ENCODE data around the gene NTN5.

DNA sequence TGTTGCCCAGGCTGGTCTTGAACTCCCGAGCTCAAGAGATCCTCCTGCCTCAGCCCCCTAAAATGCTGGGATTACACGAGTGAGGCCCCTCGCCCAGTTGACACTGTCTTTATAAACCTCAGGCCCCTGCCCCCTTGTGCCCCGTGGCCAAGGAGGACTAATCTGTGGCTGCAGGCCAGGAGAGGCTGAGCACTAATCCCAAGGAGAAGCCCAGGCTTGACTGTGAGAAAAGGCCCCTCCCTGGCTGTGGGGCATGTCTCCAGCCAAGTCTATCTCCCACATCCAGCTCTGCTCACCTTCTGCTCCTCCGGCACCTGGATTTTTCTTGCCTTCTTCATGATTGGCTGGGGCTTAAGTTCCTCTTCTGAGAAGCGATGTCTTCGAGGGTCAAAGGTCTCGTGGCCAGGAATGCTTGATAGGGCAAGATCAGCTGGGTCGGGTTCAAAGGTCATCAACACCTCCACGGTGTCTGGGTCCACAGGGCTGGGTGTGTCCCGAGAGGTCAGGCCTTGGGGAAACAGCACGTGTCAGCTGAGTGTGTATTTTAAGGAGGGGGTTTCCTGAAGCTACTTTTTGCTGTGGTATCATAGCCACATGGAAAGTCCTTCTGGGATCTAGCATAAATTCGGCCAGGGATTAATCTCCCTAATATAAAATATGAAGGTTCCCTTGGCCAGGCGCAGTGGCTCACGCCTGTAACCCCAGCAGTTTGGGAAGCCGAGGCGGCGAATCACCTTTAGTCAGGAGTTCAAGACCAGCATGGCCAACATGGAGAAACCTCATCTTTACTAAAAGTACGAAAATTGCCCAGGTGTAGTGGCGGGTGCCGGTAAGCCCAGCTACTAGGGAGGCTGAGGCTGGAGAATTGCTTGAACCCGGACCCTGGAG is 39.4 kb downstream of the NTN5 start:
- TF ChIP-seq POLR2AphosphoS5 (IDR thresholded peaks at IDR 0.05; ENCODE audit: low read depth, low read length) (no peak), SIN3A (IDR thresholded peaks at IDR 0.05; ENCODE audit: borderline replicate concordance, insufficient read depth, low read length) (no peak)
- TF ChIP-seq, protein P1, sequence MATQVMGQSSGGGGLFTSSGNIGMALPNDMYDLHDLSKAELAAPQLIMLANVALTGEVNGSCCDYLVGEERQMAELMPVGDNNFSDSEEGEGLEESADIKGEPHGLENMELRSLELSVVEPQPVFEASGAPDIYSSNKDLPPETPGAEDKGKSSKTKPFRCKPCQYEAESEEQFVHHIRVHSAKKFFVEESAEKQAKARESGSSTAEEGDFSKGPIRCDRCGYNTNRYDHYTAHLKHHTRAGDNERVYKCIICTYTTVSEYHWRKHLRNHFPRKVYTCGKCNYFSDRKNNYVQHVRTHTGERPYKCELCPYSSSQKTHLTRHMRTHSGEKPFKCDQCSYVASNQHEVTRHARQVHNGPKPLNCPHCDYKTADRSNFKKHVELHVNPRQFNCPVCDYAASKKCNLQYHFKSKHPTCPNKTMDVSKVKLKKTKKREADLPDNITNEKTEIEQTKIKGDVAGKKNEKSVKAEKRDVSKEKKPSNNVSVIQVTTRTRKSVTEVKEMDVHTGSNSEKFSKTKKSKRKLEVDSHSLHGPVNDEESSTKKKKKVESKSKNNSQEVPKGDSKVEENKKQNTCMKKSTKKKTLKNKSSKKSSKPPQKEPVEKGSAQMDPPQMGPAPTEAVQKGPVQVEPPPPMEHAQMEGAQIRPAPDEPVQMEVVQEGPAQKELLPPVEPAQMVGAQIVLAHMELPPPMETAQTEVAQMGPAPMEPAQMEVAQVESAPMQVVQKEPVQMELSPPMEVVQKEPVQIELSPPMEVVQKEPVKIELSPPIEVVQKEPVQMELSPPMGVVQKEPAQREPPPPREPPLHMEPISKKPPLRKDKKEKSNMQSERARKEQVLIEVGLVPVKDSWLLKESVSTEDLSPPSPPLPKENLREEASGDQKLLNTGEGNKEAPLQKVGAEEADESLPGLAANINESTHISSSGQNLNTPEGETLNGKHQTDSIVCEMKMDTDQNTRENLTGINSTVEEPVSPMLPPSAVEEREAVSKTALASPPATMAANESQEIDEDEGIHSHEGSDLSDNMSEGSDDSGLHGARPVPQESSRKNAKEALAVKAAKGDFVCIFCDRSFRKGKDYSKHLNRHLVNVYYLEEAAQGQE (IDR thresholded peaks at IDR 0.05; ENCODE audit: insufficient read depth in 1 of 2, low read depth in 2 of 2, low read length in 2 of 2) = no peak
